Left lung (tissue), 10 donors: ENCODE data around the gene F7. TPM values are rescaled to one million over a fixed set of nuclear protein-coding genes. Genes with fewer than 3 reads are reported as not detected.

Experiments
- ATAC-seq: fragments of 200-7000 bp; cut with Tn5 transposase; one replicate; pipeline ENCODE4 v1.9.1; 2020; ENCODE audit warnings: moderate library complexity
- DNase-seq, 4 donors: peaks; one replicate each; pipeline ENCODE4 v3.0.0-alpha.2; 2013 to 2020
- H3K27ac ChIP-seq, 2 donors: fragments of 200-600 bp; sonication (generic) in 1 of 2; one replicate each; pipeline versions ENCODE4 v1.5.0 to v1.8.0; 2020 to 2021
- H3K27me3 ChIP-seq, 2 donors: fragments of 200-600 bp; sonication (generic) in 1 of 2; one replicate each; pipeline versions ENCODE4 v1.5.0 to v1.8.0; 2020 to 2021
- H3K36me3 ChIP-seq, 2 donors: fragments of 200-600 bp; sonication (generic) in 1 of 2; one replicate each; pipeline versions ENCODE4 v1.5.0 to v1.8.0; 2020 to 2021
- H3K4me1 ChIP-seq, 2 donors: fragments of 200-600 bp; one replicate each; pipeline ENCODE4 v1.8.0; 2021
- H3K4me3 ChIP-seq, 2 donors: fragments of 200-600 bp; sonication (generic) in 1 of 2; one replicate each; pipeline versions ENCODE4 v1.5.0 to v1.8.0; 2020 to 2021; ENCODE audit warnings: mild to moderate bottlenecking in 1 of 2
- H3K9me3 ChIP-seq, 2 donors: fragments of 200-600 bp; sonication (generic) in 1 of 2; one replicate each; pipeline versions ENCODE4 v1.5.0 to v1.8.0; 2020 to 2021
- intact Hi-C, 2 donors: fragments of 100-400 bp; cut with DNase I; formaldehyde crosslinking; loops; one replicate each; pipeline versions ENCODE4 v1.11.2 to v1.14.2; 2022
- polyA plus RNA-seq, 6 donors: library from polyadenylated mRNA; unstranded; fragments of 120-200 nt; gene quantifications; one replicate each; pipeline ENCODE4 v1.2.1, GENCODE V29; 2013; ENCODE audit not compliant: insufficient read length in 6 of 6
- total RNA-seq, 2 donors: library from RNA; stranded (reverse); fragmentation: NEBNext Ultra II Directional; extraction: Animal tissue kit (Norgen Biotek cat#: 25700); gene quantifications; one replicate each; pipeline ENCODE4 v1.2.1, GENCODE V29; 2021
- TF ChIP-seq, protein P1 (sequence below), 2 donors: fragments of 200-600 bp; sonication (generic) in 1 of 2; IDR thresholded peaks; one replicate each; pipeline versions ENCODE4 v1.5.0 to v1.8.0; 2021; ENCODE audit warnings: antibody characterized with exemption in 2 of 2
- donor health status: DM: no; HTN: yes; CAD: no.
- donor health status: DM: no; HTN: no; CAD: no.

F7 gene
- total and polyA plus RNA-seq, 8 donors: 0.46 to 1.0 (median 0.89) TPM; not detected in 2

DNA sequence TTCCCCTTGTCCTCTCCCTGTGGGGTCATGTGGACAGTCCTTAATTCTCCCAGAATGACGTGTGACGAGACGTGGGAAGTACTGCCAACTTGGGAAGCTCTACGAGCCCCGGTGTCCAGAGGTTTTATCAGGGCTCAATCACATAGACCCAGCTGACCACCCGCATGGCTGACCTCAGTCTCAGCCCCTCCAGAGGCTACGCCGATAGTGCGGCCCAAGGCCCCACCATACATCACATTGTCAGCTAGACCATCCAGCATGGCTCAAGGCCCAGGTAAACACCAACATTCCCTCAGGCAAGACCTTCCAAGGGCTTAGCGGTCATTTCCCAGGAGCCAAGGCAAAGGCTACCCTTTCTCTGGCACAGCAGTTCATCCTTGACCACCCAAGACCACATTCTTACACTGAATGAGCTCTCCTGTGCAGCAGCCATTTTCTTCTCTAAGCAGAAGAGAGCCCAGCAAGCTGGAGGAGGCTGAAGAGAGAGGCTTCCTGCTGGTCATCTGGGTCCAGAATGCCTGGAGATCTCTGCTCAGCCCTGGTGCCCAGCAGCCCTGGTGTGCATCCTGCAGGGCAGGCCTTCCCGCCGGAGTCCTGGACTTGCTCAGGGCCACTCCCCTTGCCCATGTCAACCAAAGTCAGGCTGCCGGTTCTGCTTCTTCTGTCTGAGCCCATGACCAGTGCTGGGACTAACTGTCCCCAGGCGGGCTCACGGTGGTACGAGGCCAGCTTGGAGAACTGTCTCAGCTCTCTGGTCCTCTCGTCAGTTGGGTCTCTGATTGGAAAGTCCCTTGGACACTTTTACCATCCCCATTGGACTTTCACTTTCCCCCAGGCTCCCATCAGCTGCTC lies 9.1 kb downstream of the F7 start:
- intact Hi-C loops: no loop called here
- TF ChIP-seq, protein P1, sequence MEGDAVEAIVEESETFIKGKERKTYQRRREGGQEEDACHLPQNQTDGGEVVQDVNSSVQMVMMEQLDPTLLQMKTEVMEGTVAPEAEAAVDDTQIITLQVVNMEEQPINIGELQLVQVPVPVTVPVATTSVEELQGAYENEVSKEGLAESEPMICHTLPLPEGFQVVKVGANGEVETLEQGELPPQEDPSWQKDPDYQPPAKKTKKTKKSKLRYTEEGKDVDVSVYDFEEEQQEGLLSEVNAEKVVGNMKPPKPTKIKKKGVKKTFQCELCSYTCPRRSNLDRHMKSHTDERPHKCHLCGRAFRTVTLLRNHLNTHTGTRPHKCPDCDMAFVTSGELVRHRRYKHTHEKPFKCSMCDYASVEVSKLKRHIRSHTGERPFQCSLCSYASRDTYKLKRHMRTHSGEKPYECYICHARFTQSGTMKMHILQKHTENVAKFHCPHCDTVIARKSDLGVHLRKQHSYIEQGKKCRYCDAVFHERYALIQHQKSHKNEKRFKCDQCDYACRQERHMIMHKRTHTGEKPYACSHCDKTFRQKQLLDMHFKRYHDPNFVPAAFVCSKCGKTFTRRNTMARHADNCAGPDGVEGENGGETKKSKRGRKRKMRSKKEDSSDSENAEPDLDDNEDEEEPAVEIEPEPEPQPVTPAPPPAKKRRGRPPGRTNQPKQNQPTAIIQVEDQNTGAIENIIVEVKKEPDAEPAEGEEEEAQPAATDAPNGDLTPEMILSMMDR (IDR thresholded peaks at IDR 0.05): no peak
- H3K27me3 ChIP-seq: peaks cover 14 to 25% of the 10 kb centered on the region in 2 donors
- H3K9me3 ChIP-seq: no peaks in the 10 kb centered on the region
- no peaks in the 10 kb centered on the region for H3K36me3 ChIP-seq
- peak in 1 of 4 donors; percentile 70 for DNase-seq
- H3K4me1 ChIP-seq: peaks cover 0 to 13% of the 10 kb centered on the region in 2 donors
- ATAC-seq: no peak
- H3K27ac ChIP-seq: no peak overlapping the region
- H3K4me3 ChIP-seq: no peak overlapping the region

DNA sequence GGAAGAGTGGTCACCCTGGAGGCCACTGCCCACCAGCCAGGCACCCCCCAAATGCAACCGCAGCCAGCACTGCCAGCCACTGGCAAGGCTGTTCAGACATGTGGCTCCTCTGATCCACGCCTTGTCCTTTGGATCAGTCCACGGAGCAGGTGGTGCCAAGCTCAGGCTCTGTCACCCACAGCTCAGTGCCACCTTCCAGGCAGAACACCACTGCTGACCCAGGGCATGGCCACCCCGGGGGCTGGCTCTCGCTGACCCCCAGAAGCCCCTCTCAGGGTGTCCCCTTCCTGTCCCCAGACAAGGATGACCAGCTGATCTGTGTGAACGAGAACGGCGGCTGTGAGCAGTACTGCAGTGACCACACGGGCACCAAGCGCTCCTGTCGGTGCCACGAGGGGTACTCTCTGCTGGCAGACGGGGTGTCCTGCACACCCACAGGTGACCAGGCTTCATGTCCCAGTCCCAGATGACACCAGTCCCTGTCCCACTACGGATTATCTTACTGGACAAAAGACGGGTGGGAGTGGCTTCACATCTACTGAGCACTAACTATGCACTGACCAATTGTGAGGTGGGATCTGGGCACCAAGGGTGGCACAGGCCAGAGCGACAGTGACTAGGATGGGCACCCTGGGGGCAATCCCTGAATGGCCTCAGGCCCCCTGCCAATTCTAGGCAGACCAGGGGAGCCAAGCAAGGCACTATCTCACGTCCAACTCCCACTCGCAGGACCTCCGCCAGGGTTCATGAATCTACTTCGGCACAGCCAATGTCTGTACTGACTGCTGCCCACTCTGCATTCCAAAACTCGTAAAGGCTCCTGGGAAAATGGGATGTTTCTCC lies 10.0 kb downstream of the F7 start:
- Histone ChIP-seq H3K27ac (no peak overlapping the region), H3K9me3 (no peaks in the 10 kb centered on the region), H3K36me3 (no peaks in the 10 kb centered on the region), H3K4me3 (no peak overlapping the region), H3K27me3 (peaks cover 6 to 17% of the 10 kb centered on the region in 2 donors), H3K4me1 (peaks cover 0 to 5% of the 10 kb centered on the region in 2 donors)
- DNase-seq (peak in 2 of 4 donors; percentile 25 to 55), ATAC-seq (no peak)
- intact Hi-C loops: no loop called here
- TF ChIP-seq, protein P1 (IDR thresholded peaks at IDR 0.05): no peak

DNA sequence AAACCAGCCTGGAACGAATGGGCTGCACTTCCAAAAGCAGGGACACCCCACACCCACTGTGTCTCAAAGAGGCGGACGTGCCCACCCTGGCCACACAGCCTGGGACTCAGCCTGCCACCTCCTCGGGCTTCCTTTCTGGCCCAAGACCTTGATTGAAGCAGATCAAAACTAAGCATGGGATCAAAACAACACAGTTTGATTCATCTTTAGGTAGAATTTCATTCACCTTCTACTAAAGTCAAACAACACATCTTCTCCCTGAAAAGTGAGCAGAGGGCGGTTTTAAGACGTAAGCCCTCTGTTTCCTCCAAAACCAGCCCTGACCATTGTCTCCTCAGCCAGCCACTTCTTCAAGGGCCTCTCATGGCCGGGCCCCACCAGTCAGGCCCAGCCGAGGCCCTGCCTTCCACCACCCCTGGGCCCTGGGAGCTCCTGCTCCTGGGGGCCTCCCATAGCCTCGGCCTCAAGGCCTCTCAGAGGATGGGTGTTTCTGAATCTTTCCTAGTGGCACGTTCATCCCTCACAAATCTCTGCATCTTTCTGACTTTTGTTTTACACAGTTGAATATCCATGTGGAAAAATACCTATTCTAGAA lies 10.7 kb downstream of the F7 start:
- Histone ChIP-seq H3K36me3 (no peaks in the 10 kb centered on the region), H3K27me3 (peaks cover 0 to 10% of the 10 kb centered on the region in 2 donors), H3K4me1 (no peaks in the 10 kb centered on the region), H3K4me3 (no peak overlapping the region), H3K27ac (no peak overlapping the region), H3K9me3 (no peaks in the 10 kb centered on the region)
- DNase-seq: peak in 1 of 4 donors; percentile 41
- intact Hi-C loops: no loop called here
- TF ChIP-seq, protein P1 (IDR thresholded peaks at IDR 0.05): no peak
- no peak for ATAC-seq

DNA sequence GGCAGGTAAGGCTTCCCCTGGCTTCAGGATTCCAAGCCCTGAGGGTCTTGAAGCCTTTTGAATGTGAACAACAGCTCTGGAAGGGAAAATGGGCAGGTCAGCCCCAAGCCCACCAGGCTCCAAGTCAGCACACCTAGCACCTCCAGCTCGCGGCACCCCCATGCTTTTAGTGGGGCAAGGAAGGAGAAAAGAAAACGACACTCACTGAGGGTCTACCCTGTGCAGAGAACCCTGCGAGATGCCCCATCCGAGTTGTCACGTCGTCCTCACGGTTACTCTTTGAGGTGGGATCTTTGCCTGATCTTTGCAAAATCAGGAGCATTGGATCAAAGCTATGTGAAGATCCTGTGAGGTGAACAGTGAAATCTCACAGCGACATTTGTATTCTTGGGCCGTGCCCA lies 11.3 kb downstream of the F7 start:
- intact Hi-C loops: no loop called here
- H3K4me3 ChIP-seq: no peak overlapping the region
- peak in 1 of 4 donors; percentile 37 for DNase-seq
- H3K9me3 ChIP-seq: no peaks in the 10 kb centered on the region
- no peak overlapping the region for H3K27ac ChIP-seq
- H3K4me1 ChIP-seq: no peaks in the 10 kb centered on the region
- ATAC-seq: no peak
- TF ChIP-seq, protein P1 (IDR thresholded peaks at IDR 0.05): no peak
- H3K27me3 ChIP-seq: peaks cover 0 to 10% of the 10 kb centered on the region in 2 donors
- no peaks in the 10 kb centered on the region for H3K36me3 ChIP-seq
